OCI-LY1 (cell line): ENCODE data around the gene CDKN3.

ENCODE experiments used
- CTCF ChIP-seq: fragments of 200-600 bp; sonication (generic), shearing (Covaris generic); IDR thresholded peaks from 2 replicates; pipeline ENCODE4 v1.5.1; 2017; ENCODE audit warnings: mild to moderate bottlenecking, antibody characterized with exemption, low read length, moderate library complexity, mixed read lengths
- EZH2 ChIP-seq: fragments of 200-600 bp; sonication (generic), shearing (Covaris generic); IDR thresholded peaks from 2 replicates; pipeline ENCODE4 v1.8.0; 2017; ENCODE audit warnings: borderline replicate concordance, mixed run types, mild to moderate bottlenecking, antibody characterized with exemption, low read length, moderate library complexity, mixed read lengths

GRCh38 chr14:54374117-54374884, 22.5 kb upstream of the CDKN3 start:
- TF ChIP-seq CTCF (no peak), EZH2 (no peak)
